ENCODE data around the gene PTPRE. TPM values are rescaled to one million over a fixed set of nuclear protein-coding genes. Genes with fewer than 3 reads are reported as not detected.

Gene PTPRE
- total RNA-seq, 1 experiment from 2014 or later, result 11.6 TPM

DNA sequence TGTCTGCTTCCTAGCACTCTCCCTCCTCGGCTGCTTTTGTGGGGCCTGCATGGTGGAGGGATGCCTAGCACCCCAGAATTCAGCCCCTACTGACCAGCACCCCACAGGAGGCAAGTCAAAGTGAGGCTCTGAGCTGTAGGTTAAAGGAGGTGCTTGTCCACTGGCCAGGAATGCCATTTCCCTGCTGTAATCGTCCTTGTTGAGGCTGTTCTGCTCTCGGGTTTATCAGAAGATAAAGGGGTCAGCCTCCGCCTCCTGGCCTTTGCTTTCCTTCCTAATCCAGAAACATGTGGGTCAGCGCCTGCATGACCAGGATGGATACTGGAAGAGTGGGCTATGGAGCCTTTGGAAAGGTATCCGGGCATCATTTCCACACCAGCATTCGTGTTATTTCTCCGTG, 120.4 kb downstream of the PTPRE start:
- DNase-seq (ENCODE audit: low spot score), result no peak
- Histone ChIP-seq H3K4me1 (ENCODE audit: insufficient read depth, low read length, poor library complexity, severe bottlenecking) (peaks cover 38% of the 10 kb centered on the region), H3K9me3 (ENCODE audit: low read depth, low read length, poor library complexity, severe bottlenecking) (no peaks in the 10 kb centered on the region), H3K36me3 (ENCODE audit: insufficient read depth, low read length, poor library complexity, severe bottlenecking) (no peaks in the 10 kb centered on the region), H3K4me3 (ENCODE audit: low read depth, low read length, poor library complexity, severe bottlenecking) (no peak overlapping the region), H3K27me3 (replicated peaks; ENCODE audit: insufficient read depth, low read depth, low read length, poor library complexity) (no peaks in the 10 kb centered on the region), H3K27ac (ENCODE audit: low read depth, low read length, poor library complexity, severe bottlenecking) (no peak overlapping the region)
- intact Hi-C loops (cut with micrococcal nuclease; ENCODE audit: unreplicated experiment), result no loop called here
- TF ChIP-seq EZH2 (IDR thresholded peaks at IDR 0.05; ENCODE audit: borderline replicate concordance, low read depth, low read length, poor library complexity, severe bottlenecking), result no peak
- TF ChIP-seq, protein P1, sequence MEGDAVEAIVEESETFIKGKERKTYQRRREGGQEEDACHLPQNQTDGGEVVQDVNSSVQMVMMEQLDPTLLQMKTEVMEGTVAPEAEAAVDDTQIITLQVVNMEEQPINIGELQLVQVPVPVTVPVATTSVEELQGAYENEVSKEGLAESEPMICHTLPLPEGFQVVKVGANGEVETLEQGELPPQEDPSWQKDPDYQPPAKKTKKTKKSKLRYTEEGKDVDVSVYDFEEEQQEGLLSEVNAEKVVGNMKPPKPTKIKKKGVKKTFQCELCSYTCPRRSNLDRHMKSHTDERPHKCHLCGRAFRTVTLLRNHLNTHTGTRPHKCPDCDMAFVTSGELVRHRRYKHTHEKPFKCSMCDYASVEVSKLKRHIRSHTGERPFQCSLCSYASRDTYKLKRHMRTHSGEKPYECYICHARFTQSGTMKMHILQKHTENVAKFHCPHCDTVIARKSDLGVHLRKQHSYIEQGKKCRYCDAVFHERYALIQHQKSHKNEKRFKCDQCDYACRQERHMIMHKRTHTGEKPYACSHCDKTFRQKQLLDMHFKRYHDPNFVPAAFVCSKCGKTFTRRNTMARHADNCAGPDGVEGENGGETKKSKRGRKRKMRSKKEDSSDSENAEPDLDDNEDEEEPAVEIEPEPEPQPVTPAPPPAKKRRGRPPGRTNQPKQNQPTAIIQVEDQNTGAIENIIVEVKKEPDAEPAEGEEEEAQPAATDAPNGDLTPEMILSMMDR (conservative IDR thresholded peaks at IDR 0.05; ENCODE audit: low read depth, low read length), result no peak
- ChIA-PET POLR2A (ENCODE audit: low non-redundant PET) (no interaction called here), CTCF (no interaction called here)
- BruUV-seq (replicated peaks), result no TSS peak

DNA sequence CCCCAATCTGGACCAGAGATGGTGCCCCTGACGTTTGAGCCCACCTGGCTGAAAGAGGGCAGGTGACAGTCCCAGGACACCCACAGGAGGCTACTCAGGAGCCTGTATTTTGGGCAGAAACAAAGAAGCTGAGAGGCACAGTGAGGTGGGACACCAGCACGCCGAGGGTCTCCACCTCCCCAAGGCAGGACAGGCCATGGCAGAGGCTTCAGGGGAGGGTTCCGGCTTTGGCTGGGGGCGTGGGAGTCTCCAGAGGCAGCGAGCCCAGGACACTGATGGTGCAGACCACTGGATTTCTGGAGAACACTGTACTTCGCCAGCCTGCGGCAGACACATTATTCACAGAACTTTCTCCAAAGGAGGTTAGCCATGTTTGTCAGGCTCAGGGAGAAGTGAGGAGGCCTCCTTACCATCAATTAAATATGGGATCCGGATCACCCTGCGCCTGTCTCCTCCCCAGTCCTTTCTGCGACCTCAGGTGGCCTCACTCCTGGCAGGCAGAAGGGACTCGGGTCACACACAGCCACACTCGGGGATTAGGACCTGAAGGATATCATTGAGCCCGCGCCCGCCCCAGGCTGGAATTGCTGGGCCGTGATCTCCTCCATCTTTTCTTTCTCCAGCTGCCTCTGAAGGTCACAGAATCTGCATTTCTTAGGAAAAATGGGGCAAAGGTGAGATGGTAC, 121.1 kb downstream of the PTPRE start:
- no peak for DNase-seq (ENCODE audit: low spot score)
- Histone ChIP-seq H3K36me3 (ENCODE audit: insufficient read depth, low read length, poor library complexity, severe bottlenecking) (no peaks in the 10 kb centered on the region), H3K4me1 (ENCODE audit: insufficient read depth, low read length, poor library complexity, severe bottlenecking) (peaks cover 38% of the 10 kb centered on the region), H3K27ac (ENCODE audit: low read depth, low read length, poor library complexity, severe bottlenecking) (no peak overlapping the region), H3K4me3 (ENCODE audit: low read depth, low read length, poor library complexity, severe bottlenecking) (no peak overlapping the region), H3K9me3 (ENCODE audit: low read depth, low read length, poor library complexity, severe bottlenecking) (no peaks in the 10 kb centered on the region), H3K27me3 (replicated peaks; ENCODE audit: insufficient read depth, low read depth, low read length, poor library complexity) (no peaks in the 10 kb centered on the region)
- ChIA-PET POLR2A (ENCODE audit: low non-redundant PET) (no interaction called here), CTCF (no interaction called here)
- TF ChIP-seq EZH2 (IDR thresholded peaks at IDR 0.05; ENCODE audit: borderline replicate concordance, low read depth, low read length, poor library complexity, severe bottlenecking), result no peak
- TF ChIP-seq, protein P1 (conservative IDR thresholded peaks at IDR 0.05; ENCODE audit: low read depth, low read length), result no peak
- intact Hi-C loops (cut with micrococcal nuclease; ENCODE audit: unreplicated experiment), result no loop called here
- no TSS peak for BruUV-seq (replicated peaks)

DNA sequence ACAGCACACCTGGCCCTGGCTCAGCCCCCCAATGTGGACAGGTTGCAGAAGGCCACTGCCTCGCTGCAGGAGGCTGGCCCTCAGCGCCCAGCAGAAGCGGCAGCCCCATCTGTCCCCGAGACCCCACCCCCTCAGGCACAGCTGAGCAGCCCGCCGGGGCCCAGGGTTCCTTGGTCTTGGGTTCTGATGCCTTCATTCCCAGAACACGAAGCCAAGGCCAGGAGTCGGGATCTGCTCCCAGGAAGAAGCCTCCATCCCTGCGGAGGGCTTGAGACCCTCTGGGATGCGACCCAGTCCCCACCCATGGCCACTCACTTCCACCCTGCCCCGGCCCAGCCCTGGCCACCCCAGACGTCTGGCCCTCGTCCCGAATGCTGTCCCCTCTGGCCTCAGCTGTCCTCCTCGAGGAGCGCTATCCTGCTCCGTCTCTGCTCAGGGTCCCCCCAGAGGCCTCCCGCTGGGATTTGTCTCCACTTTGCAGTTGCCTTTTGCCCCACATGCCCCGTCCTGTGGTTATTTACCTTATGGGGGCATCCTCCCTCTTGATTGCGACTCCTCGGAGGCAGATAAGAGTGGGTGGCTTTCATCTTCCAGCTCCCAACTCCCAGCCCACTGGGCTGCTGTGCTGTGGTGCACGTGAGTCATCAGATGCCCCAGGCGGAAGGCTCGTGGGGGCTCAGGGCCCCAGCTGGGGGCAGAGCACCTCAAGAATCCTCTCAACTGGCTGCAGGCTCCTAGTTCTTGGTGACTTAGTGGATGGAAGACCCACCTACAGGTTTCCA, 121.8 kb downstream of the PTPRE start:
- no TSS peak for BruUV-seq (replicated peaks)
- Histone ChIP-seq H3K36me3 (ENCODE audit: insufficient read depth, low read length, poor library complexity, severe bottlenecking) (no peaks in the 10 kb centered on the region), H3K9me3 (ENCODE audit: low read depth, low read length, poor library complexity, severe bottlenecking) (no peaks in the 10 kb centered on the region), H3K4me1 (ENCODE audit: insufficient read depth, low read length, poor library complexity, severe bottlenecking) (peaks cover 34% of the 10 kb centered on the region), H3K27me3 (replicated peaks; ENCODE audit: insufficient read depth, low read depth, low read length, poor library complexity) (no peaks in the 10 kb centered on the region), H3K27ac (ENCODE audit: low read depth, low read length, poor library complexity, severe bottlenecking) (no peak overlapping the region), H3K4me3 (ENCODE audit: low read depth, low read length, poor library complexity, severe bottlenecking) (no peak overlapping the region)
- intact Hi-C loops (cut with micrococcal nuclease; ENCODE audit: unreplicated experiment), result no loop called here
- CTCF ChIA-PET, result no interaction called here
- POLR2A ChIA-PET (ENCODE audit: low non-redundant PET), result interaction anchor here (0.7 kb wide), 1 partner anchor 160 kb away, joined by 3 read pairs; no protein-coding TSS in a partner anchor
- DNase-seq (ENCODE audit: low spot score), result no peak
- no peak for TF ChIP-seq EZH2 (IDR thresholded peaks at IDR 0.05; ENCODE audit: borderline replicate concordance, low read depth, low read length, poor library complexity, severe bottlenecking)
- TF ChIP-seq, protein P1 (conservative IDR thresholded peaks at IDR 0.05; ENCODE audit: low read depth, low read length), result no peak

All from A673 (cell line).